HepG2 (cell line): ENCODE results near the gene CDK10. TPM values are rescaled to one million over a fixed set of nuclear protein-coding genes. Genes with fewer than 3 reads are reported as not detected.
A peak's percentile ranks its signal among the peaks of the same experiment; 100 is the strongest.

Source experiments
- AHDC1 ChIP-seq: sonication (generic); formaldehyde crosslinking; IDR thresholded peaks from 2 replicates; pipeline ENCODE4 v1.5.1; 2020; ENCODE audit warnings: mild to moderate bottlenecking, missing genetic modification reagents, borderline replicate concordance
- FOXJ3 ChIP-seq: sonication (generic); formaldehyde crosslinking; IDR thresholded peaks from 2 replicates; pipeline ENCODE4 v1.4.0; 2020; ENCODE audit warnings: missing genetic modification reagents, mild to moderate bottlenecking, borderline replicate concordance
- HOXA7 ChIP-seq: sonication (generic); formaldehyde crosslinking; IDR thresholded peaks from 2 replicates; pipeline ENCODE4 v1.8.1; 2022; ENCODE audit warnings: mild to moderate bottlenecking, missing genetic modification reagents, moderate library complexity
- KAT7 ChIP-seq: IDR thresholded peaks from 2 replicates; pipeline ENCODE4 v1.6.1; 2018; ENCODE audit warnings: borderline replicate concordance, missing compliant biosample characterization
- KAT8 ChIP-seq: IDR thresholded peaks from 2 replicates; pipeline ENCODE4 v1.6.1; 2016; ENCODE audit warnings: missing genetic modification reagents, missing compliant biosample characterization
- MED1 ChIP-seq: sonication (generic); formaldehyde crosslinking; IDR thresholded peaks from 2 replicates; pipeline ENCODE4 v1.4.0; 2020; ENCODE audit warnings: missing genetic modification reagents
- MED13 ChIP-seq: sonication (generic); formaldehyde crosslinking; IDR thresholded peaks from 2 replicates; pipeline ENCODE4 v1.5.0; 2020; ENCODE audit warnings: missing genetic modification reagents
- MED8 ChIP-seq: sonication (generic); formaldehyde crosslinking; IDR thresholded peaks from 2 replicates; pipeline ENCODE4 v1.8.1; 2023; ENCODE audit warnings: mild to moderate bottlenecking, missing genetic modification reagents; ENCODE audit not compliant: insufficient replicate concordance
- MNT ChIP-seq: fragments of 450-650 bp; IDR thresholded peaks from 2 replicates; pipeline ENCODE4 v1.6.1; 2016
- PHF5A ChIP-seq: IDR thresholded peaks from one replicate; pipeline ENCODE4 v1.6.1; 2018; ENCODE audit warnings: low read depth, missing genetic modification reagents; ENCODE audit not compliant: unreplicated experiment
- SPEN ChIP-seq: sonication (generic); formaldehyde crosslinking; IDR thresholded peaks from 2 replicates; pipeline ENCODE4 v1.5.1; 2020; ENCODE audit warnings: low read depth, mild to moderate bottlenecking, missing genetic modification reagents
- TRIM24 ChIP-seq: sonication (generic); formaldehyde crosslinking; IDR thresholded peaks from 2 replicates; pipeline ENCODE4 v1.8.0; 2022; ENCODE audit warnings: mild to moderate bottlenecking, missing genetic modification reagents
- XBP1 ChIP-seq: sonication (generic); formaldehyde crosslinking; IDR thresholded peaks from 2 replicates; pipeline ENCODE4 v1.5.0; 2020; ENCODE audit warnings: missing genetic modification reagents
- ZBTB43 ChIP-seq: sonication (generic); formaldehyde crosslinking; conservative IDR thresholded peaks from 2 replicates; pipeline ENCODE4 v1.4.0; 2020; ENCODE audit warnings: missing genetic modification reagents
- ZFP91 ChIP-seq: sonication (generic); formaldehyde crosslinking; IDR thresholded peaks from 2 replicates; pipeline ENCODE4 v1.9.0; 2022; ENCODE audit warnings: missing genetic modification reagents, mild to moderate bottlenecking, borderline replicate concordance
- ZNF354B ChIP-seq: sonication (generic); formaldehyde crosslinking; IDR thresholded peaks from 2 replicates; pipeline ENCODE4 v1.8.0; 2022; ENCODE audit warnings: mild to moderate bottlenecking, missing genetic modification reagents
- ZNF572 ChIP-seq: sonication (generic); formaldehyde crosslinking; IDR thresholded peaks from 2 replicates; pipeline ENCODE4 v1.5.1; 2020; ENCODE audit warnings: mild to moderate bottlenecking, missing genetic modification reagents
- ZNF576 ChIP-seq: sonication (generic); formaldehyde crosslinking; IDR thresholded peaks from 2 replicates; pipeline ENCODE4 v1.4.0; 2020; ENCODE audit warnings: mild to moderate bottlenecking, missing genetic modification reagents
- ZNF7 ChIP-seq: IDR thresholded peaks from 2 replicates; pipeline ENCODE4 v1.6.1; 2016; ENCODE audit warnings: missing biosample characterization, missing genetic modification reagents
- ZNF709 ChIP-seq: sonication (generic); formaldehyde crosslinking; IDR thresholded peaks from 2 replicates; pipeline ENCODE4 v1.5.0; 2020; ENCODE audit warnings: mild to moderate bottlenecking, missing genetic modification reagents
- polyA plus RNA-seq, 8 experiments: library from polyadenylated mRNA; depleted of rRNA in 3 of 8; stranded (reverse) in 7 of 8; unstranded in 1 of 8; fragments of >200 nt; fragmentation: Illumina TruSeq in 4 of 8; extraction: Trizol in 4 of 8; gene quantifications; 2 replicates each; pipeline versions ENCODE4 v1.2.1 to v1.2.3, GENCODE V29; 2011 to 2016; ENCODE audit warnings: low read depth in 4 of 8, missing spikeins in 1 of 8, mixed read lengths in 1 of 8; ENCODE audit not compliant: insufficient read depth in 1 of 8
- total RNA-seq, 5 experiments: library from RNA; depleted of rRNA; stranded (reverse); fragments of >200 nt; fragmentation: Illumina TruSeq; extraction: Trizol; gene quantifications; 2 replicates each; pipeline ENCODE4 v1.2.3, GENCODE V29; 2016; ENCODE audit warnings: low read depth in 1 of 5

The CDK10 gene
- total and polyA plus RNA-seq, 2 of the 13 experiments (the other 11 are each of a cell fraction or from before 2014, with no cell fraction given) = 2.5 to 3.9 TPM

GRCh38 chr16:89695086-89695874, 8.8 kb downstream of the CDK10 start (continued):
- TF ChIP-seq MNT = no peak
- TF ChIP-seq MED8 (CRISPR knock-in tag) = no peak
- TF ChIP-seq MED1 (CRISPR knock-in tag) = no peak; the same call in 1 of the 2 replicates
- TF ChIP-seq HOXA7 (CRISPR knock-in tag) = no peak
- TF ChIP-seq AHDC1 (CRISPR knock-in tag) = no peak
- TF ChIP-seq TRIM24 = no peak
- 0 out of 2 replicates have a peak, but pooled peaks have one; percentile 57 for TF ChIP-seq MED13 (CRISPR knock-in tag)
- peak; percentile 22 for TF ChIP-seq KAT8
- no peak for TF ChIP-seq ZNF572 (CRISPR knock-in tag)
- no peak for TF ChIP-seq XBP1
- TF ChIP-seq PHF5A (CRISPR knock-in tag) = no peak
- peak; percentile 88; the same call in 1 of the 2 replicates for TF ChIP-seq ZNF354B
- TF ChIP-seq ZNF709 (CRISPR knock-in tag) = no peak
- no peak for TF ChIP-seq FOXJ3 (CRISPR knock-in tag)
- TF ChIP-seq ZBTB43 (CRISPR knock-in tag) = no peak
- peak; percentile 89 for TF ChIP-seq ZFP91 (CRISPR knock-in tag)
- no peak for TF ChIP-seq ZNF7 (CRISPR knock-in tag)
- no peak for TF ChIP-seq ZNF576 (CRISPR knock-in tag)
- no peak for TF ChIP-seq KAT7 (CRISPR knock-in tag)
- TF ChIP-seq SPEN (CRISPR knock-in tag) = no peak; the same call in 1 of the 2 replicates
